H1 (cell line): ENCODE measurements around the gene MIDN. TPM values are rescaled to one million over a fixed set of nuclear protein-coding genes. Genes with fewer than 3 reads are reported as not detected.

ENCODE experiments used
- CTCF ChIA-PET: fragments of 300-600 bp; sonication (Branson Sonifier 250); formaldehyde crosslinking; loops from one replicate; lab custom pipeline; 2021; ENCODE audit not compliant: partially characterized antibody; lab: Charles Lee
- POLR2A ChIA-PET: fragments of 300-600 bp; sonication (Branson Sonifier 250); formaldehyde crosslinking; loops from one replicate; lab custom pipeline; 2021; ENCODE audit warnings: inconsistent platforms; ENCODE audit not compliant: partially characterized antibody; lab: Charles Lee
- DNase-seq, 2 experiments: peaks; one replicate each; pipeline versions ENCODE4 v3.0.0 to v3.0.0-alpha.2; 2010 to 2022; ENCODE audit warnings: low spot score in 2 of 2, low read depth in 1 of 2, mixed read lengths in 1 of 2
- FAIRE-seq: peaks from 2 replicates; lab custom pipeline; 2011; peaks lifted over from hg19 to GRCh38; lab: Jason Lieb, UNC
- H2AFZ ChIP-seq: 2 replicates; pipeline ENCODE4 v1.8.1; 2012; ENCODE audit warnings: low read length, inconsistent platforms
- H2AK5ac ChIP-seq: 2 replicates; pipeline ENCODE4 v1.6.1; 2013; ENCODE audit warnings: low read depth, low read length
- H2BK120ac ChIP-seq: replicated peaks from 2 replicates; pipeline ENCODE3; 2013; ENCODE audit warnings: low read depth, low read length, inconsistent platforms
- H2BK12ac ChIP-seq: 2 replicates; pipeline ENCODE4 v1.6.1; 2013; ENCODE audit warnings: low read depth, low read length
- H2BK15ac ChIP-seq: 2 replicates; pipeline ENCODE4 v1.6.1; 2013; ENCODE audit warnings: low read length
- H2BK20ac ChIP-seq: 2 replicates; pipeline ENCODE4 v1.6.1; 2013; ENCODE audit warnings: low read length
- H2BK5ac ChIP-seq: 2 replicates; pipeline ENCODE4 v1.6.1; 2013; ENCODE audit warnings: low read depth, low read length
- H3K14ac ChIP-seq: 2 replicates; pipeline ENCODE4 v1.6.1; 2013; ENCODE audit warnings: inconsistent platforms; ENCODE audit not compliant: insufficient read length
- H3K18ac ChIP-seq: 2 replicates; pipeline ENCODE4 v1.6.1; 2013; ENCODE audit warnings: low read length; ENCODE audit errors: extremely low read depth
- H3K23ac ChIP-seq: 2 replicates; pipeline ENCODE4 v1.6.1; 2013; ENCODE audit warnings: inconsistent platforms; ENCODE audit not compliant: insufficient read length
- H3K23me2 ChIP-seq: 2 replicates; pipeline ENCODE4 v1.6.1; 2013; ENCODE audit warnings: low read depth, low read length
- H3K27ac ChIP-seq: 2 replicates; pipeline ENCODE4 v1.6.1; 2011; ENCODE audit warnings: low read depth, low read length, inconsistent platforms
- H3K27me3 ChIP-seq, 4 experiments: replicated peaks in 1 of 4; 1 replicate in 1 of 4; 2 replicates in 3 of 4; pipeline versions ENCODE4 v1.6.1 to v1.8.1; 2011 to 2013; ENCODE audit warnings: low read length in 3 of 4, mild to moderate bottlenecking in 3 of 4, inconsistent platforms in 2 of 4, mixed read lengths in 2 of 4, moderate library complexity in 1 of 4; ENCODE audit not compliant: control insufficient read depth in 3 of 4, insufficient read depth in 3 of 4; ENCODE audit errors: extremely low read depth in 1 of 4
- H3K36me3 ChIP-seq, 4 experiments: 2 replicates each; pipeline versions ENCODE4 v1.6.1 to v1.8.1; 2011 to 2013; ENCODE audit warnings: mild to moderate bottlenecking in 4 of 4, low read length in 3 of 4, moderate library complexity in 2 of 4, control low read depth in 1 of 4, inconsistent platforms in 1 of 4; ENCODE audit not compliant: insufficient read depth in 4 of 4, control insufficient read depth in 2 of 4
- H3K4ac ChIP-seq: replicated peaks from 2 replicates; pipeline ENCODE3; 2013; ENCODE audit warnings: low read length, low read depth, mixed read lengths, inconsistent platforms; ENCODE audit not compliant: insufficient read length
- H3K4me1 ChIP-seq, 4 experiments: replicated peaks in 1 of 4; 1 replicate in 1 of 4; 2 replicates in 3 of 4; pipeline versions ENCODE4 v1.6.1 to v1.8.1; 2011 to 2013; ENCODE audit warnings: low read length in 3 of 4, inconsistent platforms in 2 of 4, mixed read lengths in 1 of 4; ENCODE audit not compliant: insufficient read depth in 4 of 4, control insufficient read depth in 3 of 4
- H3K4me2 ChIP-seq, 2 experiments: 2 replicates each; pipeline versions ENCODE4 v1.6.1 to v1.8.1; 2011 to 2013; ENCODE audit warnings: low read depth in 2 of 2, low read length in 2 of 2, control low read depth in 1 of 2, inconsistent platforms in 1 of 2, mild to moderate bottlenecking in 1 of 2; ENCODE audit not compliant: insufficient read depth in 1 of 2
- H3K4me3 ChIP-seq, 4 experiments: fragments of 200-600, 300-600 bp in 1 of 4; sonication (generic), shearing (Covaris generic), sonication (Bioruptor Twin) in 1 of 4; 2 replicates each; pipeline versions ENCODE4 v1.5.1 to v1.8.1; 2011 to 2016; ENCODE audit warnings: low read length in 4 of 4, low read depth in 3 of 4, control low read depth in 2 of 4, inconsistent platforms in 2 of 4, mild to moderate bottlenecking in 2 of 4, mixed read lengths in 1 of 4, moderate library complexity in 1 of 4; ENCODE audit not compliant: insufficient read depth in 2 of 4; ENCODE audit errors: extremely low read depth in 1 of 4
- H3K56ac ChIP-seq: replicated peaks from 2 replicates; pipeline ENCODE3; 2013; ENCODE audit warnings: low read depth, mild to moderate bottlenecking, mixed read lengths, low read length, inconsistent platforms; ENCODE audit not compliant: insufficient read length
- H3K79me1 ChIP-seq: 2 replicates; pipeline ENCODE4 v1.6.1; 2013; ENCODE audit warnings: low read depth, low read length, control low read depth
- H3K79me2 ChIP-seq, 2 experiments: 2 replicates each; pipeline versions ENCODE4 v1.6.1 to v1.8.1; 2012 to 2013; ENCODE audit warnings: low read length in 2 of 2, mild to moderate bottlenecking in 2 of 2, inconsistent platforms in 1 of 2; ENCODE audit not compliant: insufficient read depth in 2 of 2, control insufficient read depth in 1 of 2
- H3K9ac ChIP-seq, 4 experiments: replicated peaks in 1 of 4; 1 replicate in 1 of 4; 2 replicates in 3 of 4; pipeline versions ENCODE4 v1.6.1 to v1.8.1; 2011 to 2013; ENCODE audit warnings: low read depth in 3 of 4, low read length in 3 of 4, control low read depth in 2 of 4, mild to moderate bottlenecking in 2 of 4, moderate library complexity in 2 of 4, inconsistent platforms in 1 of 4; ENCODE audit errors: extremely low read depth in 1 of 4
- H3K9me3 ChIP-seq, 2 experiments: 2 replicates each; pipeline versions ENCODE4 v1.6.1 to v1.8.1; 2012 to 2013; ENCODE audit warnings: mild to moderate bottlenecking in 2 of 2, moderate library complexity in 2 of 2, control low read depth in 1 of 2, inconsistent platforms in 1 of 2, low read depth in 1 of 2, low read length in 1 of 2, mixed read lengths in 1 of 2; ENCODE audit not compliant: insufficient read depth in 2 of 2
- H4K20me1 ChIP-seq, 2 experiments: replicated peaks in 1 of 2; 2 replicates each; pipeline versions ENCODE3 to v1.8.1; 2011 to 2013; ENCODE audit warnings: inconsistent platforms in 2 of 2, low read length in 2 of 2, mild to moderate bottlenecking in 1 of 2; ENCODE audit not compliant: insufficient read depth in 2 of 2, control insufficient read depth in 1 of 2
- H4K5ac ChIP-seq: 2 replicates; pipeline ENCODE4 v1.6.1; 2013; ENCODE audit warnings: low read length, low read depth, mixed read lengths, inconsistent platforms; ENCODE audit not compliant: insufficient read length
- H4K8ac ChIP-seq: 2 replicates; pipeline ENCODE4 v1.8.0; 2013; ENCODE audit warnings: mild to moderate bottlenecking, moderate library complexity, low read length, inconsistent platforms; ENCODE audit not compliant: insufficient read depth; ENCODE audit errors: extremely low read depth
- H4K91ac ChIP-seq: replicated peaks from 2 replicates; pipeline ENCODE3; 2013; ENCODE audit warnings: low read length, mixed read lengths, inconsistent platforms; ENCODE audit not compliant: insufficient read length
- BCL11A ChIP-seq, 2 experiments: IDR thresholded peaks; one replicate each; pipeline ENCODE4 v1.6.1; 2011; ENCODE audit warnings: low read depth in 2 of 2, low read length in 2 of 2, mild to moderate bottlenecking in 2 of 2
- BRCA1 ChIP-seq: IDR thresholded peaks from 2 replicates; pipeline ENCODE4 v1.6.1; 2012; ENCODE audit warnings: low read depth, low read length, improper control_type of control experiment
- CHD1 ChIP-seq: IDR thresholded peaks from 2 replicates; pipeline ENCODE4 v1.6.1; 2012; ENCODE audit warnings: low read depth, low read length, improper control_type of control experiment
- EGR1 ChIP-seq: IDR thresholded peaks from 2 replicates; pipeline ENCODE4 v1.6.1; 2011; ENCODE audit warnings: low read depth, low read length, borderline replicate concordance
- KDM4A ChIP-seq: IDR thresholded peaks from one replicate; pipeline ENCODE4 v1.7.1; 2012; ENCODE audit warnings: low read depth, mild to moderate bottlenecking, moderate library complexity, low read length, inconsistent platforms; ENCODE audit not compliant: severe bottlenecking
- RAD21 ChIP-seq, 2 experiments: IDR thresholded peaks in 1 of 2; conservative IDR thresholded peaks in 1 of 2; 2 replicates each; pipeline ENCODE4 v1.6.1; 2011; ENCODE audit warnings: low read depth in 2 of 2, low read length in 2 of 2, improper control_type of control experiment in 1 of 2, inconsistent platforms in 1 of 2, mild to moderate bottlenecking in 1 of 2, moderate library complexity in 1 of 2
- SAP30 ChIP-seq: fragments of 300-600 bp; sonication (generic); IDR thresholded peaks from 2 replicates; pipeline ENCODE4 v1.7.1; 2012; ENCODE audit warnings: low read length, moderate library complexity, mild to moderate bottlenecking, inconsistent platforms; ENCODE audit not compliant: insufficient read depth, insufficient replicate concordance
- SIN3A ChIP-seq, 2 experiments: IDR thresholded peaks in 1 of 2; conservative IDR thresholded peaks in 1 of 2; 2 replicates each; pipeline ENCODE4 v1.6.1; 2011 to 2012; ENCODE audit warnings: low read length in 2 of 2, improper control_type of control experiment in 1 of 2, low read depth in 1 of 2, mild to moderate bottlenecking in 1 of 2
- SIX5 ChIP-seq: IDR thresholded peaks from 2 replicates; pipeline ENCODE4 v1.6.1; 2011; ENCODE audit warnings: mild to moderate bottlenecking, low read depth, low read length
- SP2 ChIP-seq: IDR thresholded peaks from 2 replicates; pipeline ENCODE4 v1.6.1; 2012; ENCODE audit warnings: mild to moderate bottlenecking, low read length, inconsistent platforms
- SRF ChIP-seq: IDR thresholded peaks from 2 replicates; pipeline ENCODE4 v1.6.1; 2011; ENCODE audit warnings: mild to moderate bottlenecking, low read depth, low read length, moderate library complexity
- WGBS, 2 experiments: shearing (Covaris generic) in 1 of 2; methylation state at CpG; one replicate each; pipeline versions ENCODE4 v1.1.6 to v1.1.7; 2013 to 2015; ENCODE audit warnings: low lambda C conversion rate in 2 of 2, mixed read lengths in 2 of 2, inconsistent platforms in 1 of 2, low coverage in 1 of 2, missing lambda C conversion rate in 1 of 2; ENCODE audit not compliant: insufficient replicate concordance in 2 of 2, insufficient coverage in 1 of 2, insufficient read length in 1 of 2; ENCODE audit errors: extremely low coverage in 1 of 2, missing lambda C conversion rate in 1 of 2; 5-methylcytosine and 5-hydroxymethylcytosine counted together
- polyA plus RNA-seq, 7 experiments: library from polyadenylated mRNA; depleted of rRNA in 3 of 7; stranded (reverse) in 5 of 7; unstranded in 2 of 7; fragments of >200 nt in 5 of 7; fragments of 200-250 nt in 2 of 7; gene quantifications; 1 replicate in 5 of 7; 2 replicates in 1 of 7; 4 replicates in 1 of 7; pipeline versions ENCODE4 v1.2.1 to v1.2.3, GENCODE V29; 2011 to 2013; ENCODE audit warnings: missing spikeins in 2 of 7, mixed read lengths in 2 of 7
- total RNA-seq: library from RNA; stranded (reverse); fragmentation: NEBNext Ultra II Directional; extraction: Animal tissue kit (Norgen Biotek cat#: 25700); gene quantifications from 2 replicates; pipeline ENCODE4 v1.2.1, GENCODE V29; 2021

Gene MIDN
- total and polyA plus RNA-seq, 2 of the 8 experiments (the other 6 are each of a cell fraction or from before 2014, with no cell fraction given) = 39.8 to 159 TPM

DNA sequence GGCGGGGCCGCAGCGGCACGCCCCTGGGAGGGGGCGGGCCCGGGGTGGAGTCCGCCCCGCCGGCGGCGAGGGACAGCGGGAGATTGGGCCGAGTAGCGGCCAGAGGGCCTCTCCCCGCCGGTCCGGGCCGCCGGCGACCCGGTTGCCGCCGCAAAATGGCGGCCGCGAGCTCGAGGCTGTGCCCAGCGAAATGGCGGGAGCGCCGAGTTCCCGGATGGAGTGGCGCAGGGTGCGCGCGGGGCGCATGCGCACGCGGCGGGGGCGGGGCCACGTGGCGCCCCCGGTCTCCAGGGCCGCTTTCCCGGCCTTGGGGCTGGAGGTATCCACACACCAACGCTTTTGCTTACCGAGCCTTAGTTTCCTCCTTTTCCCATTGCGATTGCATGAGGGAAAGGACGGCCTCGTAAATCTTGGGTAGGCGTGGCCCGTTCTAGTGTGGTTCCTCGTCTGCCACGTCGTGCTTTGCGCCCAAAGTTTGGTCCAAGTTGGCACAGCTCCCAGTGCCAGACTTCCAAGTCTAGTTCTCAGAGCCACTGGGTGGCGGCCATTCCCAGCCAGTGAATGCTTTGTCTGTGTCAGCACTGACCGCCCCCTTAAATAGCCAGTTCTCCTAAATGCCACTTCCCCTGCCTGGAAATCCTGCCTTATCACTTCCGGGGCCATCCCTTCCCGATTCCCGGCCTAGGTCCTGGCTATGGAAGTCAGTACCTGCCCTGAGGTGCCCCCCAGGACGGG is 21.3 kb downstream of the MIDN start:
- Histone ChIP-seq H2BK15ac (no peak overlapping the region), H3K9ac (peak overlapping the region; percentile 91 to 100 (median 97)), H3K14ac (no peak overlapping the region), H3K4ac (peak overlapping the region; percentile 48), H2BK5ac (peak overlapping the region; percentile 72), H3K79me1 (peaks cover 17% of the 10 kb centered on the region), H3K27me3 (peaks cover 0 to 10% (median 5%) of the 10 kb centered on the region in 4 experiments; a peak in 4 of 7 replicates), H2AK5ac (0 out of 2 replicates have a peak overlapping the region, but pooled peaks have one; percentile 67), H2BK12ac (peak overlapping the region; percentile 30; the same call in 1 of the 2 replicates), H3K4me3 (peak overlapping the region; percentile 74 to 95 (median 90)), H3K4me2 (peak overlapping the region; percentile 83 to 99), H3K27ac (peak overlapping the region; percentile 98), H3K79me2 (peaks cover 5 to 32% of the 10 kb centered on the region in 2 experiments), H3K18ac (peak overlapping the region; percentile 90), H4K5ac (peak overlapping the region; percentile 98), H2BK120ac (no peak overlapping the region), H3K4me1 (peaks cover 4 to 54% (median 39%) of the 10 kb centered on the region in 4 experiments), H4K20me1 (peaks cover 7 to 25% of the 10 kb centered on the region in 2 experiments), H4K8ac (peak overlapping the region; percentile 99), H3K23me2 (peaks cover 22% of the 10 kb centered on the region; the same call in 1 of the 2 replicates), H3K23ac (no peak overlapping the region), H4K91ac (peak overlapping the region; percentile 96), H3K36me3 (peaks cover 33 to 42% (median 39%) of the 10 kb centered on the region in 4 experiments), H3K56ac (peak overlapping the region; percentile 69), H3K9me3 (no peaks in the 10 kb centered on the region), H2BK20ac (no peak overlapping the region), H2AFZ (no peak overlapping the region)
- FAIRE-seq (no peak), DNase-seq (peak in 1 of 2 experiments; percentile 91)
- CTCF ChIA-PET = interaction anchor here (1.0 to 15.9 kb wide), 3 partner anchors 10 to 136 kb away, joined by 3 to 212 read pairs (median 4); partner anchors contain the start of gene ATP5F1D
- WGBS, 2 experiments = 3% methylated on average over 49 of the region's 64 CpGs; no CpG with 5 or more reads in 1 of the 2 experiments
- POLR2A ChIA-PET = interaction anchor here (0.6 to 19.4 kb wide), 84 partner anchors 6 to 765 kb away, joined by 3 to 456 read pairs (median 6); partner anchors contain the start of genes ABCA7, ARHGAP45, ATP5F1D and BSG
- TF ChIP-seq SIN3A (conservative IDR thresholded peaks at IDR 0.05 in 1 of 2, IDR thresholded peaks at IDR 0.05 in 1 of 2; ENCODE audit: low read depth in 1 of 2, low read length in 2 of 2) (peak; percentile 44 to 74; a peak in 2 of 4 replicates), BCL11A (IDR thresholded peaks at IDR 0.05; ENCODE audit: low read depth in 2 of 2, low read length in 2 of 2) (no peak), KDM4A (no peak), BRCA1 (no peak), SP2 (no peak), EGR1 (no peak; the same call in 1 of the 2 replicates), SAP30 (peak; percentile 79), SRF (no peak), CHD1 (no peak), RAD21 (IDR thresholded peaks at IDR 0.05 in 1 of 2, conservative IDR thresholded peaks at IDR 0.05 in 1 of 2; ENCODE audit: low read depth in 2 of 2, low read length in 2 of 2) (no peak), SIX5 (no peak)
